T1000 (cell line): ENCODE results near the gene BICRAL.
"Not testable (repeated sequence)": the region's sequence is repeated elsewhere in the genome, so short reads cannot be mapped to it uniquely, and the experiment has no call there.

Experiments used
- DNase-seq: peaks from one replicate; lab custom pipeline; 2025; ENCODE audit warnings: mixed read lengths; lab: John Stamatoyannopoulos, UW

Gene BICRAL, protein sequence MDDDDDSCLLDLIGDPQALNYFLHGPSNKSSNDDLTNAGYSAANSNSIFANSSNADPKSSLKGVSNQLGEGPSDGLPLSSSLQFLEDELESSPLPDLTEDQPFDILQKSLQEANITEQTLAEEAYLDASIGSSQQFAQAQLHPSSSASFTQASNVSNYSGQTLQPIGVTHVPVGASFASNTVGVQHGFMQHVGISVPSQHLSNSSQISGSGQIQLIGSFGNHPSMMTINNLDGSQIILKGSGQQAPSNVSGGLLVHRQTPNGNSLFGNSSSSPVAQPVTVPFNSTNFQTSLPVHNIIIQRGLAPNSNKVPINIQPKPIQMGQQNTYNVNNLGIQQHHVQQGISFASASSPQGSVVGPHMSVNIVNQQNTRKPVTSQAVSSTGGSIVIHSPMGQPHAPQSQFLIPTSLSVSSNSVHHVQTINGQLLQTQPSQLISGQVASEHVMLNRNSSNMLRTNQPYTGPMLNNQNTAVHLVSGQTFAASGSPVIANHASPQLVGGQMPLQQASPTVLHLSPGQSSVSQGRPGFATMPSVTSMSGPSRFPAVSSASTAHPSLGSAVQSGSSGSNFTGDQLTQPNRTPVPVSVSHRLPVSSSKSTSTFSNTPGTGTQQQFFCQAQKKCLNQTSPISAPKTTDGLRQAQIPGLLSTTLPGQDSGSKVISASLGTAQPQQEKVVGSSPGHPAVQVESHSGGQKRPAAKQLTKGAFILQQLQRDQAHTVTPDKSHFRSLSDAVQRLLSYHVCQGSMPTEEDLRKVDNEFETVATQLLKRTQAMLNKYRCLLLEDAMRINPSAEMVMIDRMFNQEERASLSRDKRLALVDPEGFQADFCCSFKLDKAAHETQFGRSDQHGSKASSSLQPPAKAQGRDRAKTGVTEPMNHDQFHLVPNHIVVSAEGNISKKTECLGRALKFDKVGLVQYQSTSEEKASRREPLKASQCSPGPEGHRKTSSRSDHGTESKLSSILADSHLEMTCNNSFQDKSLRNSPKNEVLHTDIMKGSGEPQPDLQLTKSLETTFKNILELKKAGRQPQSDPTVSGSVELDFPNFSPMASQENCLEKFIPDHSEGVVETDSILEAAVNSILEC

DNA sequence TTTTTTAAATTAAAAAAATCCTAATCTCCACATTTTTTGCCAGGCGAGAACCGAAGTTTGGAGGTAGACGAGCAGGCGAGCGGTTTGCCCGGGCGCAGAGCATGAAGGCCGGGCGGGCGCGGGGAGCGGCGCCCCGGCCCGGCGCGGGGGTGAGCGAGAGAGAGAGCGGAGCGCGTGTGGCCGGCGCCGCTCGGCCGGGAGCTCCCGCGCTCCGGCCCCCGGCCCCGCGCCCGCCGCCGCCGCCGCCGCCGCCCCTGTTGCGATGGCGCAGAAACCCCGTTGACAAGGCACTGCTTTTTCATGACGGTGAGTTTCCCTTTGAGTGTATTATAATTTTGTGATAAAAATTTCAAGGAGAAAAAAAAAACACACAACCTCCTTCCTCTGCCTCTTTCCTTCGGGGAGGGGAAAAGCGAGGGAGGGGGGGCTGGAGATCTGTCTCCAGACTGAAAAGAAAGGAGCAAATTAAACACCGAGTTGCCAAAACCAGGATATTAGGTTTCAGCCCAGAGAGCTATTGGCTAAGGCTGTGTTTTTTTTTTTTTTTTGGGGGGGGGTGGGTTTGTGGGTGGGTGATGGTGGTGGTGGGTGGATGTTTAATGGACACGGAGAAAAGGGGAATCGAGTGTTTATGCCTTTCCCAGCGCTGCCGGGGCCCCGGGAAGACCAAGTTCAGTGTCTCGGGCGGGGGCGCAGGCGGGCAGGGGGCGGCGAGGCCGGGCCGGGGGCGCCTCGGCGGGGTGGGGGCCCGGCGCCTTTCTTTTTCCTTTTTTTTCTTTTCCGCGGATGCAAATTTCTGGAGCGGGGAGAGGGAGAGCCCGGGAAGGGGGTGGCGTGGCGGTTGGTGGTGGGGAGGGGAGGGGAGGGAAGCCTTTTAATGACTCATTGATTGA, at the start of gene BICRAL:
Gene BICRAL, plus strand, starts transcription at position 257 of the 893 bp plus-strand sequence. CDS start 39,971 bp downstream, outside the sequence.
- DNase-seq, result peak; percentile 58

DNA sequence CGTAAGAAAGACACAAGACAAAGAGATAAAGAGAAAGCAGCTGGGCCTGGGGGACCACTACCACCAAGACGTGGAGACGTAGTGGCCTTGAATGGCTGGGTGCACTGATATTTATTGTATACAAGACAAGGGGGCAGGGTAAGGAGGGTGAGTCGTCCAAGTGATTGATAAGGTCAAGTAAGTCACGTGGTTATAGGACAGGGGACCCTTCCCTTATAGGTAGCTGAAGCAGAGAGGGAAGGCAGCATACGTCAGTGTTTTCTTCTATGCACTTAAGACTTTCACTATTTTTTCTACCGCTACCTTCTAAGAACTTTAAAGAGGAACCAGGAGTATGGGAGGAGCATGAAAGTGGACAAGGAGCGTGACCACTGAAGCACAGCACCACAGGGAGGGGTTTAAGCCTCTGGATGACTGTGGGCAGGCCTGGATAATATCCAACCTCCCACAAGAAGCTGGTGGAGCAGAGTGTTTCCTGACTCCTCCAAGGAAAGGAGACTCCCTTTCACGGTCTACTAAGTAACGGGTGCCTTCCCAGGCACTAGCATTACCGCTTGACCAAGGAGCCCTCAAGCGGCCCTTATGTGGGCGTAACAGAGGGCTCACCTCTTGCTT, 47.9 kb upstream of the BICRAL start:
- DNase-seq, result not testable (repeated sequence)

DNA sequence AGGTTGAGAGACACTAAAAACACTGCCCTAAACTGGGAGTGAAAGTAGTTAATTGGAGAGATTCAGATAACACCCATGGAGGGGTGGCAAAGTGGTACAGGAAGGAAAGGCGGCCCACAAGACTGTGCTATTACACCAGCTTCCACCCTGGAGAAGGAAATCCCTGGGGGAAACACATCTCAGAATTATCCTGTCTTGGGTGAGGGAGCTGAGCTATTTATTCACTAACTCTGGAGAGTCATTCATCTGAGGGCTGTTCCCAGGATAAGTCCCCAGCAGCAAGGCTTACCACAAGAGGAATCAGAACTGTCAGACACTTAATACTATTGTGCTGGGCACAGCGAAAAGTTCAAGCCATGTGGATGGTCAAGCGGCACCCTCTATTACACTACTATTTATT, 45.9 kb upstream of the BICRAL start:
- DNase-seq, result no peak

DNA sequence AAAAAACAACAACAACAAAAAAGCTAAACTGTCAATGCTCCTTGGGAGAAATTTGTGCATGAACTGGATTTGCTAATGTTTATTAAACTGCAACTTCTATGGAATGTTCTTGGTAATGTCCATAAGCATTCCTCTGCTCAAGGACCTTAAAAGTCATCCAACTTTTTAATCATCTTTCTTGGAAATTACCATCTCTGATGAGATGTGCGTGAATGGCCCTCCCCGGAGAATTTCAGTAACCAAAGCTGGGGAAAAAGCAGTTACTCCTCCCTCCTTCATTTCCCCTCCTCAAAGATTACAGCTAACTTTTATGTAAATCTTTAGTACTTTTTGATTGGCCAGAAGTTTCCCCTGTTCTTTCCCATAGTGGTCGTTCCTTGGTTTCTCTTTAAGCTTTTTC, 41.1 kb upstream of the BICRAL start:
- DNase-seq, result no peak

DNA sequence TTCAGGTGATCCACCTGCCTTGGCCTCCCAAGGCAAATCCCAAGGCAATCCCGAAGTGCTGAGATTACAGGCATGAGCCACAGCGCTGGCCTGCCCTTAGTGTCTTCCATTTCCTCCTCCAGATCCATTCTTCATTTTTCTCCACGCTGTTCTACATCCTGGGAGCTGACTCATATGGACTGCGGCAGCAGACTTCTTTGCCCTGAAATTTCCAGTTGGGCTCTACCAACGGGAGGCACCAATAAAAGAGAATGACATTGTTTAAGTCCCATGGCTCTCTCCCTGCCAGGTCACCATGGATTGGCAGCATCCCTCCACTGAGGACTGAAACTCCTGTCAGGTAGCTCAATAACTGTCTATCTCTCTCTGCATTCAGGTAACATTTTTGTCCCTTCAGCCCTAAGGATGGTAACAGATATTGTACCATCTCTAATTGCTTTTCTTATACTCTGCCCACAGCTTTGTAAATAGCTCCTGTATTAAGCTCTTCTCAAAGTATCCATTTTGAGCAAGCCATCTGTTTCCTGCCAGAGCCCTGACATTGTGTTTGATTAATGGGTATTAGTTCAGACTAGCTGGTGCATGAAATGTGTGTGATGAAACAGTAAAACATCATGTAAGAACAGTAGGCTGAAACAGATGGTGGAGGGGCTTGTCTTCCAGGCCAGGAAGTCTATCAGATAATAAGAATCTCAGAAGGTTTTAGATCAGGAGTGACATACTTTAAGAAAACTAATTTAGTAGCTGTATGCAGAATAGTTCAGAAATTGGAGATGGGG, 39.5 kb upstream of the BICRAL start:
- no peak for DNase-seq

DNA sequence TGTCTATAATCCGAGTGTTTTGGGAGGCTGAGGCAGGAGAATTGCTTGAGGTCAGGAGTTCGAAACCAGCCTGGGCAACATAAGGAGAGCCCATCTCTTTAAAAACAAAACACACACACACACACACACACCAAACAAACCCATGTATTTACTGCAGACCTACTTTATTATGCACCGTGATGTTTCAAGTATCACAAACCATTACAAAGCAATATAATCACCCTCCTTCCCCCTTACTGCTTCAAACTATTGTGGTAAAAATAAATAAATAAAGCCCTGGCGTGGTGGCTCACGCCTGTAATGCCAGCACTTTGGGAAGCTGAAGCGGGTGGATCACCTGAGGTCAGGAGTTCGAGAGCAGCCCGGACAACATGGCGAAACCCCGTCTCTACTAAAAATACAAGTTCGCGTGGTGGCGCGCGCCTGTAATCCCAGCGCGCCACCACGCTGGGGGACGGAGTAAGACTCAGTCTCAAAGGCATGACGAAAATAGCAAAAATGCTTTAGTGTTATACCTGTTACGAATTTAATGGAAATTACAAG, 37.4 kb upstream of the BICRAL start:
- no peak for DNase-seq

DNA sequence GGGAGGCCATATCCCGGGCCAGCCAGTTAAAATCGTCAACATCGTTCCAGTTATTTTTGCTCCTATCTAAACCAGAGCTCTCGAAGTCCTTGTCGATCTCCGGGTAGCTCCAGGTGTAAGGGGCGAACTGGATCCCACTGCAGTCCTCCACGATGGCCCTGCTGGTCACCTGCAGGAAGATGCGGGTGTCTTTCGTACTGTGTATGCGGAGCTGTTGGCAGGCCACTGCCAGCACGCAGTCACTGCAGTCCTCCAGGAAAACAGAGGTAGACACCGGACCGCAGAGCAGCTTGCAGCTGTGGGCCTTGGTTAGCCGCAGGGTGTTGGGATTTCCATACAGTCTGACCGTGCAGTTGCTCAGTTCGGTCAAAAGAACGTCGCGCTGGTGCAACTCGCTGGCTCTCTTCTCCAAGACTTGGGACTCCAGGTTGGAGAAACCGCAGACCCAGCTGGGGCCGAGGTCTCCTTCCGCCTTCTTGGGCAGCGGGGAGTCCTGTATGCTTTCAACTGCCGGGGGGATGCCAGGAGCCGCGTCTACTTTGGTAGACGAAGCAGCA, 36.7 kb upstream of the BICRAL start:
- no peak for DNase-seq

DNA sequence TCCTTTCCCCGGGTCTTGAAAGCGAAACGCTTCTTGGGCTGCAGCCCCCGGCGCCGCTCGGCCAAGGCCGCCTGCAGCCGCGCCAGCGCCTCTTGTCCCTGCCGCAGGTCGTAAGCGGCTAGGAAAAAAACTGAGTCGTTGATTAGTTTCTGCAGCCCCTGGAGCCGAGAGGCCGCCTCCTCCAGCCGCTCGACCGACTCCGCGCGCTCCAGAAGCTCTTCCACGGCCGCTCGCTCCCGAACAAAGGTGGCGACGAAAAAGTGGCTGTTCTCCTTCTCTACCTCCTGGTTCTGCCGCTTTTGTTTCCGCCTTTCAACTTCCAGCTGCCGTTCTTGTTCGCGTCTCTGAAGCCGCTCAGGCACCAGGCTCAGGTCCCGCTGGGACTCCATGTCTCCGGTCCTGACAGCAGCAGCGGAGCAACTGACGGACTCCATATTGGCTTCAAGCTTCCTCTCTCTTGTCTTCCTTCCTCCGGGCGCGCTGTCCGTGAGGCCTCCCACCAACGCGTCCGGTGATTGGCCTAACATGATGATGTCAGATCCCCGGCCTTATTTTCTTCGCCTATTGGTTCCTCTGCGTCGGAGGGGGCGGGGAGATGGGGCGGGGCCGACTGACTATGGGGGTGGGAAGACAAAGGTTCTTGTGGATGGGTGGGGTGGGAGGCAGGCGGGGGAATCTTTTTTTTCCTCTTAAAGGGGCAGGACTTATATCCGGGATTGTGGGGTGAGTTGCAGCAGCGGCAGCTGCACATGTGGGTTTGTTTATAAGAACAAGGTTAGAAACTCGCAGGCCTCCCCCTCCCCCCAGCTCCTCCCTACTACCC, 36.0 kb upstream of the BICRAL start, which contains the start of gene TBCC:
Gene TBCC, minus strand, starts transcription at position 464 of the 823 bp plus-strand sequence. Its CDS starts 30 bp downstream, at position 434.
- peak; percentile 94 for DNase-seq

DNA sequence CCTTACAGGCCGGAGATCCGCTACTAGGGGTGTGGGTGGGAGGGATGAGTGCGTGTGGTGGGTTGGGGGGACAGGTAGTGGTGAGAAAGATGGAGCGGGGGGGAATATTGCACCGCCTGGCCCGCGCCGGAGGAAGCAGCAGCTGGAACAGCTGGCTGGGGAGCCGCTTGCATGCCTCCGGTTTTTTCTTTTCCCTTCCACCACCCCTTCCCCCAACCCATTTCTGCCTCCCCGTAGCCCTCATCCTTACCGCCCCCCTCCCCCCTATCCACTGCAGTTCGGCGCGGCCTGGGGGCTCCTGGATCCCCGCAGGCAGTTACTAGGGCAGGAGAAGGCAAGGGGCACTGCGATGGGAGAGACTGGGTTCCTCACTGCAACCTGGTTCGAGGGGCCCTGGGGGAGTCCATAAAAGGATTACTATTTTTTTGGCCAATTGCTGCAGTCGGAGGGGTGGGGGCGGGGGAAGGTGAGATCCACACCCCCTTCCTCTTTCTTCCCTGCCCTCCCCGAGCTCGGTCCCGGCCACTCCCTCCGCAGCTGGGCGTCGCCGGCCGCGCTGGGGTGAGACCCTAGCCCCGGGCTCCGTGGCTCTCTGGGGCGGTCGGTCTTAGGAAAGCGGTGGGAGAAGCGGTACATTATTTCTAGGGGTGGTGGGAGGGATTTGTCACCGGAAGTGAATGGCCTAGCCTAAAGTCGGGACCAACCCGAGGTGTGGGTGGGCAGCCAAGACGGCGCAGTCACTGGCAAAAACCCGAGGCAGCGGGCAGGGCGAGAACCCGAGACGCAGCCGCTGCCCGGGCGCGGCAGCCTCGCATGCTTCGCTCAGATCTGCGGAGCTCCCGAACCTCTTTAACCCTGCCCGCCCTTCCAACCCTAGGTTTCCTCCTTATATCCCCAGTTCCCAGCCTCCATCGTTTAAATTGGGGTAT, 35.1 kb upstream of the BICRAL start:
- peak; percentile 81 for DNase-seq

DNA sequence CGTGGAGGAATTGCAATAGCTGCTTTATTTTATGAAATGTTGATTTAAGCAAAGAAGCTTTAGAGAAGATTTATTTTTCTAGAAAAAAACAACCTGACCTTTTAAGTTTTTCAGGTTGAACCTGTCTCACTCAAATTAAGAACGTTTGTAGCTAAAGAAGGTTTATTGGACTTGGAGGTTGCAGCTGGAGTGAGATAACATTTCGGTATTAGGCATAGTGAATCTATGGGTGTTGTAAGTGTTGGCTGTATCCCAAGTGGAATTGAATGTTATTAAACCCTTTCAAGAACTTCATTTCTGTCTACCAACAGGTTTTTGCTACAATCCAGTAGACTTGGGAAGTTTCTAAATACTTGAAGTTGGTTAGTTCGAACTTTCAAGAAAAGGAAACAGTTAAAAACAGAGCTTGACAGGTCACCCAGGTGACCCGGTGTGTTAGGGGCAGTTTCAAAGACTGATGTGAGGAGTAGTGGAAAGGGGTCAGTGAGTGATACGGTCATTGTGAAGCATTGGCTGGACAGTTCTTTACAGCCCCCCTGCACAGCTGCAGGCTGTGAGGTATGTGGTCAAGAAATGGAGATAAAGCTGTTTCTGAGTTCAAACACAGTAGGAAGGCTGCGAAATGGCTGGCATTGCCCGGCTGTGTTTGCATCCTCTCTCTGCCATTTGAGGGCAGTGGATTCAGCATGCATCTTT, 33.5 kb upstream of the BICRAL start:
- no peak for DNase-seq

DNA sequence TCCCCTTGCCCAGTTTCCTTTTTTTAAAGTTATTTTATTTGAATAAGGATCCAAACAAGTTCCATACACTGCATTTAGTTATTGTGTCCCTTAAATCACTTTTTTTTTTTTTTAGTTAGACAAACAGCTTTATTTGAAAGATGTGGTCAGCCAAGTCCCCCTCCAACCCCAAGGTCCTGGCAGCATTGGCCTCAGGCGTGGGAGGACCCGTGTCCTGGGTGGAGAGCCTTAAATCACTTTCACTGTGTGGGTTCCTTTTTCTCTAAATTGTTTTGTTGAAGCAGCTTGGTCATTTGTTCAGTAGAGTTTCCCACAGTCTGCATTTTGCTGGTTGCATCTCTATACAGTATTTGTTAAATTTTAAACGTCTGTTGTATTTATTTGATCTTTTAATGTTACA, 30.8 kb upstream of the BICRAL start:
- DNase-seq, result no peak

DNA sequence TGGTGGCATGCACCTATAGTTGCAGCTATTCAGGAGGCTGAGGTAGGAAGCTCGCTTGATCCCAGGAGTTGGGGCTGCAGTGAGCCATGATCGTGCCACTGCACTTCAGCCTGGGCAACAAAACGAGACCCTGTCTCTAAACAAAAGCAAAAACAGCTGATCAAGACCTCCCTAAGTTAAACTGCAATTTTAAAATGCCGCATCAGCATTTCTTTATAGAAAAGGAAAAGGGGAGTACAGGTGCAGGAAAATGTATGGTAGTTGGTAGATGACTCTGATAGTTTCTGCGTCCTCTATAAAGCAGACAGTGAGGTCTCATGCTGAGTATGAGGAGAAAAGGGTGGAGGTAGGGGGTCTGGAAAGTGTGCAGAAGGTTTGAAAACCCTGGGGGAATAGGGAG, 27.1 kb upstream of the BICRAL start:
- no peak for DNase-seq

DNA sequence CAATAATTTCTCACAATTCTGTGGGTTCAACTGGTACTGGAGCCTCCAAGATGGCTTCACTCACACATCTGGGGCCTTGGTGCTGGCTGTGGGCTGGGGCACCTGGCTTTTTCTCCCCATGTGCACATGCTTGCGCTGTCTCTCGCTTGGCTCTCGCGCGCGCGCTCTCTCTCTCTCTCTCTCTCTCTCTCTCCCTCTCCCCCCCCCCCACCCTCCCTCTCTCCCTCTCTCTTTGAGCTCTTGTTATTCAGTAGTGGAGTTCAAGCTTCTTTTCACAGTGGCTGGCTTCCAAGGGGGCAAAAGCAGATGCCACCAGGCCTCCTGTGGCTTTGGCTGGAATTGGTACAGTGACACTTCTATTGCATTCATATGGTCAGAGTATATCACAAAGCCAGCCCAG, 25.1 kb upstream of the BICRAL start:
- DNase-seq, result no peak

DNA sequence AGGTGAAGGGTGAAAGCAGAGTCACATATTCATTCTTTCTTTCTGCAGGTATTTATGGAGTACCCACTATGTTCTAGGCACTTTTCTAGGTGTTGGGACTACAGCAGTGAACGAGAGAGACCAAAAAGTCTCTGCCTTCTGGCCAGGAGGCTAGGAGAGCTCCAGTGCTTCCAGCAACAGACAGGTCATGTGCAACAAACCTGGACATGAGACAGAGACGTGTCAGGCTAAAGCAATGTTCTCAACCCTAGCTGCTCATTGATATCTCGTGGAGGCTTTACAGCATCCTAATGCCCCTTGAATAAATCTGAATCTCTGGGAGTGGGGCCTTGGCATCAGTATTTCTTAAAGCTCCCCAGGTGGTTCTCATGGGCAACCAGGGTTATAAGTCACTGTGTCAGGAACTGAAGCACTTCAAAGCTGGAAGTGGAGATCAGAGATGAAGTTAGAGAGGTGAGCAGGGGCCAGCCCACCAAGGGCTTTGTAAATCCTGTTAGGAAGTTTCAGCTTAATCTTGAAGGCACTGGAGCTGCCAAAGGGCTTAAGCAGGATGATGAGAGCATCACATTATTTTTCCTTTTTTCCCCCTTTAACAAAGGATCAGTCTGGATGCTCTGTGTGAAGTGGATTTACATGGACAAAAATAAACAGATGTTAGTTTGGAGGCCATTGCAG, 23.0 kb upstream of the BICRAL start:
- DNase-seq, result no peak

DNA sequence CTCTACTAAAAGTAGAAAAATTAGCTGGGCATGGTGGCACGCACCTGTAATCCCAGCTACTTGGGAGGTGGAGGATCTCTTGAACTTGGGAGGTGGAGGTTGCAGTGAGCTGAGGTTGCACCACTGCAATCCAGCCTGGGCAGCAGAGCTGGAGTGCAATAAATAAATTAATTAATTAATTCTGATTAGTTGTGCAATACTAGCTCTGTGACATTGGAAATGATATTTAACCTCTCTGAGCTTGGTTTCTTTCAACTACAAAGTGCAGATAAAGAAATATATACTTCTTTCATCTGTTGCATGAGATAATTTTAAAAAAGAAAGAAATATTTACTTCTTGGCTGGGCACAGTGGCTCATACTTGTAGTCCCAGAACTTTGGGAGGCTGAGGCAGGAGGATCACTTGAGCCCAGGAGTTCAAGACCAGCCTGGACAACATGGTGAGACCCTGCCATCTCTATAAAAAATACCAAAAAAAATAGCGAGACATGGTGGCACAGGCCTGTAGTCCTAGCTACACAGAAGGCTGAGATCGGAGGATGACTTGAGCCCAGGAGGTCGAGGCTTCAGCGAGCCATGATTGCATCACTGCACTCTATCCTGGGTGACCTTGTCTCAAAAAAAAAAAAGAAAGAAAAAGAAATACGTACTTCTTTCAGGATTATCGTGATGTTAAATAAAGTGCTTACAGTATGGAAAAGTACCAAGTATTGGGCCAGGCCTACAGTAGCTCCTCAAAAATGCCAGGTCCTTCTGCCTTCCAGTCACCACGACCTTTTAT, 20.4 kb upstream of the BICRAL start:
- DNase-seq, result no peak
